ENCODE data around the gene STXBP5.

DNA sequence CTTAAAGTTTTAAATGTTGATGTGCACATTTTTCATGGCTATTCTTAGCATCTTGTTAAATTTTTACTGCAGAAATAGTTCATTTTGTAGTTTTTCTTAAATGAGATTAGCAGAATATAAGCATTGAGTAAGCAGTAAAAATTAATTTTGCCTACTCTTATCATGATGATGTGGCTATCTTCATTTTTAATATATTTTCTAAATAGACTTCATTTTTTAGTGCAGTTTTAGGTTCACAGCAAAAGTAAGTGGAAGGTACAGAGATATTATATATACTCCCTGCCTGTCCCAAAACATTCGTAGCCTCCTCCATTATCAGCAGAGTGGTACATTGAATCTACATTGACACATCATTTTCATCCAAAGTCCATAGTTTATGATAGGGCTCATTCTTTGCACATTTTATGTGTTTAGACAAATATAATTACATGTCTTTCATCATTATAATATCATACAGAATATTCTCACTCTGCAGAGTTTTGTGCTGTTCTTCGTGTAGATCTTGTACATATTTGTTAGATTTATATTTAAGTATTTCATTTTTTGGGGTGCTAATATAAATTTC lies 13.7 kb downstream of the STXBP5 start:
- TF ChIP-seq, protein P1, sequence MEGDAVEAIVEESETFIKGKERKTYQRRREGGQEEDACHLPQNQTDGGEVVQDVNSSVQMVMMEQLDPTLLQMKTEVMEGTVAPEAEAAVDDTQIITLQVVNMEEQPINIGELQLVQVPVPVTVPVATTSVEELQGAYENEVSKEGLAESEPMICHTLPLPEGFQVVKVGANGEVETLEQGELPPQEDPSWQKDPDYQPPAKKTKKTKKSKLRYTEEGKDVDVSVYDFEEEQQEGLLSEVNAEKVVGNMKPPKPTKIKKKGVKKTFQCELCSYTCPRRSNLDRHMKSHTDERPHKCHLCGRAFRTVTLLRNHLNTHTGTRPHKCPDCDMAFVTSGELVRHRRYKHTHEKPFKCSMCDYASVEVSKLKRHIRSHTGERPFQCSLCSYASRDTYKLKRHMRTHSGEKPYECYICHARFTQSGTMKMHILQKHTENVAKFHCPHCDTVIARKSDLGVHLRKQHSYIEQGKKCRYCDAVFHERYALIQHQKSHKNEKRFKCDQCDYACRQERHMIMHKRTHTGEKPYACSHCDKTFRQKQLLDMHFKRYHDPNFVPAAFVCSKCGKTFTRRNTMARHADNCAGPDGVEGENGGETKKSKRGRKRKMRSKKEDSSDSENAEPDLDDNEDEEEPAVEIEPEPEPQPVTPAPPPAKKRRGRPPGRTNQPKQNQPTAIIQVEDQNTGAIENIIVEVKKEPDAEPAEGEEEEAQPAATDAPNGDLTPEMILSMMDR (IDR thresholded peaks at IDR 0.05): no peak
- no peak for TF ChIP-seq POLR2AphosphoS5 (IDR thresholded peaks at IDR 0.05)
- TF ChIP-seq POLR2A (IDR thresholded peaks at IDR 0.05): no peak
